B cell (primary cell): ENCODE results near the gene RASGEF1C. TPM values are rescaled to one million over a fixed set of nuclear protein-coding genes. Genes with fewer than 3 reads are reported as not detected.

Experiments
- ATAC-seq: fragments of 200-7000 bp; cut with Tn5 transposase; one replicate; pipeline ENCODE4 v1.10.0; 2021; ENCODE audit warnings: low read depth, mild to moderate bottlenecking, moderate number of reproducible peaks, moderate library complexity
- CTCF ChIA-PET: fragments of 350-600 bp; sonication (Branson Sonifier 250); formaldehyde crosslinking; loops from one replicate; lab custom pipeline; 2021; ENCODE audit warnings: antibody characterized with exemption, inconsistent platforms; lab: Charles Lee
- POLR2A ChIA-PET: fragments of 350-600 bp; sonication (Branson Sonifier 250); formaldehyde crosslinking; loops from one replicate; lab custom pipeline; 2021; ENCODE audit warnings: antibody characterized with exemption; lab: Charles Lee
- DNase-seq: peaks from one replicate; pipeline ENCODE4 v3.0.0; 2013
- H2AFZ ChIP-seq: 2 replicates; pipeline ENCODE4 v1.6.1; 2012; ENCODE audit warnings: mild to moderate bottlenecking, low read depth, low read length; ENCODE audit not compliant: insufficient read depth, poor library complexity, severe bottlenecking
- H3K27ac ChIP-seq, 2 donors: 1 replicate in 1 of 2; 2 replicates in 1 of 2; pipeline ENCODE4 v1.5.1; 2012 to 2013; ENCODE audit warnings: low read length in 2 of 2, mild to moderate bottlenecking in 2 of 2, moderate library complexity in 1 of 2
- H3K27me3 ChIP-seq, 4 experiments: fragments of 200-600 bp in 1 of 4; sonication (generic) in 1 of 4; replicated peaks in 1 of 4; 1 replicate in 2 of 4; 2 replicates in 2 of 4; pipeline versions ENCODE4 v1.6.1 to v1.7.0; 2013 to 2016; ENCODE audit warnings: low read length in 3 of 4, mild to moderate bottlenecking in 2 of 4, mixed read lengths in 1 of 4, moderate library complexity in 1 of 4; ENCODE audit not compliant: insufficient read depth in 4 of 4, control insufficient read depth in 3 of 4; ENCODE audit errors: control extremely low read depth in 1 of 4
- H3K36me3 ChIP-seq, 2 experiments: replicated peaks in 1 of 2; 1 replicate in 1 of 2; 2 replicates in 1 of 2; pipeline versions ENCODE4 v1.6.1 to v1.7.1; 2013; ENCODE audit warnings: low read length in 1 of 2; ENCODE audit not compliant: insufficient read depth in 2 of 2, control insufficient read depth in 1 of 2; ENCODE audit errors: control extremely low read depth in 1 of 2, extremely low read depth in 1 of 2
- H3K4me1 ChIP-seq, 2 donors: fragments of 200-600 bp in 1 of 2; sonication (generic) in 1 of 2; 1 replicate in 1 of 2; 2 replicates in 1 of 2; pipeline versions ENCODE4 v1.5.1 to v1.6.1; 2013 to 2017; ENCODE audit warnings: low read length in 2 of 2; ENCODE audit not compliant: control insufficient read depth in 2 of 2, insufficient read depth in 2 of 2
- H3K4me2 ChIP-seq: replicated peaks from 2 replicates; pipeline ENCODE3; 2012; ENCODE audit warnings: mild to moderate bottlenecking, low read depth, low read length; ENCODE audit not compliant: poor library complexity, severe bottlenecking
- H3K4me3 ChIP-seq, 5 experiments: fragments of 200-600 bp in 1 of 5; sonication (generic) in 1 of 5; 1 replicate in 3 of 5; 2 replicates in 2 of 5; pipeline versions ENCODE4 v1.5.1 to v1.7.0; 2011 to 2016; ENCODE audit warnings: low read length in 4 of 5, mild to moderate bottlenecking in 4 of 5, low read depth in 2 of 5, control low read depth in 1 of 5, moderate library complexity in 1 of 5; ENCODE audit not compliant: insufficient read depth in 1 of 5; ENCODE audit errors: control extremely low read depth in 1 of 5, extremely low read depth in 1 of 5
- H3K79me2 ChIP-seq: fragments of 200-600 bp; sonication (generic); one replicate; pipeline ENCODE4 v1.6.0; 2016; ENCODE audit warnings: low read length; ENCODE audit not compliant: control insufficient read depth, insufficient read depth
- H3K9ac ChIP-seq: fragments of 200-600 bp; sonication (generic); 2 replicates; pipeline ENCODE4 v1.6.1; 2017; ENCODE audit warnings: mild to moderate bottlenecking, low read length, moderate library complexity
- H3K9me3 ChIP-seq, 3 donors: one replicate each; pipeline versions ENCODE4 v1.6.1 to v1.7.1; 2013; ENCODE audit warnings: low read length in 2 of 3; ENCODE audit not compliant: control insufficient read depth in 2 of 3, insufficient read depth in 1 of 3; ENCODE audit errors: control extremely low read depth in 1 of 3
- H4K20me1 ChIP-seq: 2 replicates; pipeline ENCODE4 v1.6.0; 2012; ENCODE audit warnings: mild to moderate bottlenecking, low read length; ENCODE audit not compliant: insufficient read depth, control insufficient read depth, poor library complexity, severe bottlenecking
- H3K27ac Mint-ChIP-seq: one replicate; pipeline ENCODE4 v1.8.0; 2021; ENCODE audit warnings: mixed read lengths
- H3K27me3 Mint-ChIP-seq: one replicate; pipeline ENCODE4 v1.8.0; 2021; ENCODE audit warnings: mixed read lengths
- H3K4me1 Mint-ChIP-seq: one replicate; pipeline ENCODE4 v1.8.0; 2021; ENCODE audit warnings: mixed read lengths
- H3K4me3 Mint-ChIP-seq: one replicate; pipeline ENCODE4 v1.8.0; 2021; ENCODE audit warnings: mixed read lengths
- H3K9me3 Mint-ChIP-seq: one replicate; pipeline ENCODE4 v1.8.0; 2022; ENCODE audit warnings: mixed read lengths; ENCODE audit not compliant: insufficient read depth
- EZH2 ChIP-seq: IDR thresholded peaks from 2 replicates; pipeline ENCODE4 v1.6.1; 2012; ENCODE audit warnings: borderline replicate concordance, low read depth, mild to moderate bottlenecking, moderate library complexity, low read length; ENCODE audit not compliant: insufficient read depth, poor library complexity, severe bottlenecking
- WGBS: methylation state at CpG from one replicate; pipeline ENCODE4 v1.1.5; 2013; ENCODE audit warnings: missing lambda C conversion rate; ENCODE audit not compliant: insufficient coverage; 5-methylcytosine and 5-hydroxymethylcytosine counted together
- intact Hi-C: fragments of 100-400 bp; cut with micrococcal nuclease; formaldehyde crosslinking; loops from one replicate; pipeline ENCODE4 v1.10.0; 2022
- polyA plus RNA-seq: library from polyadenylated mRNA; depleted of rRNA; stranded (reverse); fragments of >200 nt; gene quantifications from 2 replicates; pipeline ENCODE4 v1.2.3, GENCODE V29; 2012
- total RNA-seq, 2 donors: library from RNA; stranded (reverse); fragments of 120-200 nt in 1 of 2; gene quantifications; 1 replicate in 1 of 2; 2 replicates in 1 of 2; pipeline versions ENCODE4 v1.2.3 to v1.2.4, GENCODE V29; 2013 to 2022
- TF ChIP-seq, protein P1 (sequence below): fragments of 200-600 bp; IDR thresholded peaks from one replicate; pipeline ENCODE4 v1.8.0; 2022; ENCODE audit warnings: antibody characterized with exemption, mild to moderate bottlenecking

Gene RASGEF1C
- total and polyA plus RNA-seq, 2 donors (not counting 1 experiment from before 2014, with no cell fraction given), result not detected

DNA sequence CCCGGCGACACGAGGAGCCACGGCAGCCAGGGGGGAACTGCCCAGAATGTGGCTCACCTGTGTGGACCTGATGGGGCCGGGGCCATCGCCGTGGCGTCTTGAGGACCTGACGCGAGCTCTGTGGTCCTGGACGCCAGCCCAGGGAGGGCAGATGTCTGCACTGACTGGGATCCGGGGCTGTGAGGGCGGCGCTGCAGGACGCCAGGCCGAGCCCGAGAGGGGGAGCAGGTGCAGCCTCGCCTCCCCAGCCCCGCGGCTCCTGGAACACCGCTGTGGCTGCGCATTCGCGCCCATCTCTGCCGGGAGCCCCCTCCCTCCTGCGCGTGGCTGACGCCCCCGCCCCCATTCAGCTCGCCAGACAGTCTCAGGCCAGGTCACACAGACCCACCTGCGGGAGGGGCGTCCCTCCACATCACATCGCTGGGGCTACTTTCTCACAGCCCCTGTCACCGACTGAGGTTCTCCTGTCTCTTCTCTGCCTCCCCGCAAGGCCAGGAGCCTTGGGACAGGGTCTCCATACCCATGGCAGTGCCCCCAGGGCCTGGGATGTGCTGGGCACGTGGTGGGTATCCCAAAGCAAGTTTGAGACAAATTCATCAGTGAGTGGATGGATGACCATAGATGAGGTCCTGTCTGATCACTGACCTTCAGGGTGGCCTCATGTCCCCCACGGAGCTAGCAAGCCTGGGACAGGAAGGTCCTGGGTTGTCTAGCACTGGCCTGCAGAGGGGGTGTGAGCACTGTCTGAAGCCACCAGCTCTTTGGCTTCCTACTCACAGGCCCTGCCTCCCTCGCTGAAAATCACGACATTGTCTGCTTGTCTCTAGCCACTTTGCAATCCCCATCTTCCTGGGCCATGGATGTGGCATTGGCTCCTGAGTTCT lies 47.3 kb downstream of the RASGEF1C start:
- TF ChIP-seq, protein P1, sequence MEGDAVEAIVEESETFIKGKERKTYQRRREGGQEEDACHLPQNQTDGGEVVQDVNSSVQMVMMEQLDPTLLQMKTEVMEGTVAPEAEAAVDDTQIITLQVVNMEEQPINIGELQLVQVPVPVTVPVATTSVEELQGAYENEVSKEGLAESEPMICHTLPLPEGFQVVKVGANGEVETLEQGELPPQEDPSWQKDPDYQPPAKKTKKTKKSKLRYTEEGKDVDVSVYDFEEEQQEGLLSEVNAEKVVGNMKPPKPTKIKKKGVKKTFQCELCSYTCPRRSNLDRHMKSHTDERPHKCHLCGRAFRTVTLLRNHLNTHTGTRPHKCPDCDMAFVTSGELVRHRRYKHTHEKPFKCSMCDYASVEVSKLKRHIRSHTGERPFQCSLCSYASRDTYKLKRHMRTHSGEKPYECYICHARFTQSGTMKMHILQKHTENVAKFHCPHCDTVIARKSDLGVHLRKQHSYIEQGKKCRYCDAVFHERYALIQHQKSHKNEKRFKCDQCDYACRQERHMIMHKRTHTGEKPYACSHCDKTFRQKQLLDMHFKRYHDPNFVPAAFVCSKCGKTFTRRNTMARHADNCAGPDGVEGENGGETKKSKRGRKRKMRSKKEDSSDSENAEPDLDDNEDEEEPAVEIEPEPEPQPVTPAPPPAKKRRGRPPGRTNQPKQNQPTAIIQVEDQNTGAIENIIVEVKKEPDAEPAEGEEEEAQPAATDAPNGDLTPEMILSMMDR, result no peak
- no peak for TF ChIP-seq EZH2
- DNase-seq, result no peak
- no peak overlapping the region for H3K27ac Mint-ChIP-seq
- Histone ChIP-seq H3K27me3 (no peaks in the 10 kb centered on the region), H3K79me2 (no peaks in the 10 kb centered on the region), H4K20me1 (no peaks in the 10 kb centered on the region), H3K4me1 (no peaks in the 10 kb centered on the region), H3K9ac (no peak overlapping the region), H3K4me3 (no peak overlapping the region), H3K9me3 (peaks cover 0 to 11% (median 0%) of the 10 kb centered on the region in 3 donors), H3K27ac (no peak overlapping the region), H3K36me3 (no peaks in the 10 kb centered on the region), H3K4me2 (no peak overlapping the region), H2AFZ (no peak overlapping the region)
- ChIA-PET CTCF (interaction anchor here (1.1 kb wide), 1 partner anchor 167 kb away, joined by 3 read pairs; no protein-coding TSS in a partner anchor), POLR2A (no interaction called here)
- H3K9me3 Mint-ChIP-seq, result peaks cover 2% of the 10 kb centered on the region
- intact Hi-C loops, result no loop called here
- ATAC-seq, result no peak
- no peaks in the 10 kb centered on the region for H3K4me1 Mint-ChIP-seq
- 82% methylated on average over 38 of the region's 39 CpGs for WGBS
- H3K27me3 Mint-ChIP-seq, result peaks cover 6% of the 10 kb centered on the region
- no peak overlapping the region for H3K4me3 Mint-ChIP-seq

DNA sequence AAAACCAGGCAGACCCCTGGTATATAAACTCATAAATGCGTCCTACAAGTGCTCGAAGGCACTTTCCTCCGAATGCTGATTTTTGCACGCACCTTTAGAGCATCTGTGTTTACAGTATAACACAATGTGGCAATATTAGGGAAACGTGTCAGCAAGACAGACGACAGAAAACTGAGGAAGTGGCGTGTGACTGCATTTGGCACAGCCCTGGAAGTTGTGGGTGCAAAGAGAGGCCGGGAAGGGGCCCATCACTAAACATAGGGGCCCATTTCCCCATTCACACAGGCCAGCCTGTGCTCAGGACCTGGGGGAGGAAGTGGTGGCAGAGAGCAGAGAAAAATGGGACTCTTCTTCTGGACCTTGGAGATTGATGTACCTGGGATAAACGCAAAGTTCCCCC lies 48.2 kb downstream of the RASGEF1C start:
- peaks cover 2% of the 10 kb centered on the region for H3K9me3 Mint-ChIP-seq
- DNase-seq (no peak), ATAC-seq (no peak)
- Histone ChIP-seq H3K27me3 (no peaks in the 10 kb centered on the region), H3K9ac (no peak overlapping the region), H3K4me1 (no peaks in the 10 kb centered on the region), H3K4me3 (no peak overlapping the region), H3K27ac (no peak overlapping the region), H4K20me1 (no peaks in the 10 kb centered on the region), H3K36me3 (no peaks in the 10 kb centered on the region), H3K9me3 (peaks cover 0 to 11% (median 0%) of the 10 kb centered on the region in 3 donors), H3K4me2 (no peak overlapping the region), H2AFZ (no peak overlapping the region), H3K79me2 (no peaks in the 10 kb centered on the region)
- H3K27ac Mint-ChIP-seq, result no peak overlapping the region
- CTCF ChIA-PET, result no interaction called here
- intact Hi-C loops, result no loop called here
- no peak overlapping the region for H3K4me3 Mint-ChIP-seq
- POLR2A ChIA-PET, result no interaction called here
- no peak for TF ChIP-seq EZH2
- TF ChIP-seq, protein P1, result no peak
- peaks cover 6% of the 10 kb centered on the region for H3K27me3 Mint-ChIP-seq
- no peaks in the 10 kb centered on the region for H3K4me1 Mint-ChIP-seq
- WGBS, result 63% methylated on average over 4 of the region's 9 CpGs
